NCI-H69 (cell line): ENCODE results near the gene PAPOLB.
"Not testable (repeated sequence)": the region's sequence is repeated elsewhere in the genome, so short reads cannot be mapped to it uniquely, and the experiment has no call there.

ENCODE experiments used
- DNase-seq: peaks from one replicate; lab custom pipeline; 2025; lab: John Stamatoyannopoulos, UW

The PAPOLB gene

DNA sequence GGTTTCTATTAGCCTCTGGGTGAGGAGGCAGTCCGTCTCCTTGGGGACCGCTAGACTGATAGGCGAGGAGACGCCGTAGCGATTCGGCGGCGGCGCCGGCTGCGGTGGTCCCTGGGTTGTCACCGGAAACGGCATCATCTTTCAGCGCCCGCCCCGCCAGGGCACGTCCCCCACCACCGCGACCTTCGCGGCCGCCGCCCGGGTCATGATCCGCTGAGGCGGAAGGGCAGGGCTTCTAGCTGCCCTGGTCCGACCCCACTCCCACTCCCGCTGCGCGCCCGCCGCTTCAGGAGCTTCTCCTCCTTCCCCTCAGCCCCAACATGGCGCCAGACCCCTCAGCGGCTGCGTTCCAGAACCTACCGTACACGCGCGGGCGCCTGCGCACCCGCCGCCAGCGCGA lies at the start of gene PAPOLB:
PAPOLB (minus strand) TSS at position 358 of the 400 bp plus-strand sequence; CDS start at position 138, 220 bp downstream.
- no peak for DNase-seq

DNA sequence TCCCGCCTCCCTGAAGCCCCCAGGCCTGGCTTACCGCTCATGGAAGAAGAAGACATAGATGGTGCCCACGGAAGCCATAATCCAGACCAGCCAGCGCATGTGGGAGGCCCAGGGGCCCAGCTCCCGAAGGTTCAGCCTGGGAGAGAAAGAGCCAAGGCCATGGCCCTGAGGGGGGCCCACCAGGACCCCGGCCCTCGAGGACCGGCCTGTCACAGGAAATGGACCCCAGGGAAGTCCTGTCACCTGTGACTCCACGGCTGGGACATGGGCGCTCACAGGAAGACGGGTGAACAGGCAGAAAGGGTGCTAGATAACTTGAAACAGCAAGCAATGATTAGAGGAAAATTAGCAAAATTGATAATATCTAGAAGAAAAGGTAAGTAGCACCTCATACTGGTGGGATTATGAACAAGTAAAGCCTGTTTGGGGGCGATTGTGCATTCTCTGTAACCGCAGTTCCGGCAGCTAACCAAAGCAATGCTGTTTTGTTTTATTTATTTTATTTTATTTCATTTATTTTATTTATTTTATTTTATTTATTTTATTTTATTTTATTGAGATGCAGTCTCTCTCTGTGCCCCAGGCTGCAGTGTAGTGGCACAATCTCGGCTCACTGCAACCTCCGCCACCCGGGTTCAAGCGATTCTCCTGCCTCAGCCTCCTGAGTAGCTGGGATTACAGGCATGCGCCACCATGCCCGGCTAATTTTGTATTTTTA lies 49.4 kb upstream of the PAPOLB start:
- no peak for DNase-seq

DNA sequence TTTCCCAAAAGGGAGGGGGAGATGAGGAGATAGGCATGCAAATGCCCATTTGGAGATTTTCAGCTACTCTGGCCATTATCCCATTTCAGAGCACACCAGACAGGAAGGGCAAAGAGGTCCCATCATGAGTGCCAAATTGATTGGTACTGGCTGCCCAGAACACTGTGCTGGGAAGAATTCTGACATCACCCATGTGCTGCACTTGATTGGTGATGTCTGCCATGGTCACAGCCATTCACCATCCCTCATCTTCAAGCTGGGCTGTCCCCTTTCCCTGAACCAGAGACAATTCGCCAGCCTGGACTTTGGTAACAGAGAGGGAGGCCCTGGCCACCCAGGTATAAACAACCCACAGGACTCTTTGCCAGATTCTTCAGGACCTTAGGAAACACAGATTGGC lies 44.9 kb upstream of the PAPOLB start:
- DNase-seq = no peak

DNA sequence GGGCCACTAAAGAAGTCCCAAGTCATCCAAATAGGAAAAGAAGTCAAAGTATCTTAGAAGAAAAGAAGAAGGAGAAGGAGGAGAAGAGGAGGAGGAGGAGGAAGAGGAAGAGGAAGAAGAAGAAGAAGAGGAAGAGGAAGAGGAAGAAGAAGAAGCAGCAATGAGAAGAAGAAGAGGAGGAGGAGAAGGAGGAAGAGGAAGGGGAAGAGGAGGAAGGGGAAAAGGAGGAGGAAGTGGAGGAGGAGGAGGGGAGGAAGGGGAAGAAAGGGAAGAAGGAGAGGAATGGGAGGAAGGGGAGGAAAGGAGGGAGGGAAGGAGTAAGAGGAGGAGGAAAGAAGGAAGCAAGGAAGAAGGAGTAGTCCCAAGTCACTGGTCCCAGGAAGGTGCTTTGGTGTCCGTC lies 43.3 kb upstream of the PAPOLB start:
- no peak for DNase-seq

DNA sequence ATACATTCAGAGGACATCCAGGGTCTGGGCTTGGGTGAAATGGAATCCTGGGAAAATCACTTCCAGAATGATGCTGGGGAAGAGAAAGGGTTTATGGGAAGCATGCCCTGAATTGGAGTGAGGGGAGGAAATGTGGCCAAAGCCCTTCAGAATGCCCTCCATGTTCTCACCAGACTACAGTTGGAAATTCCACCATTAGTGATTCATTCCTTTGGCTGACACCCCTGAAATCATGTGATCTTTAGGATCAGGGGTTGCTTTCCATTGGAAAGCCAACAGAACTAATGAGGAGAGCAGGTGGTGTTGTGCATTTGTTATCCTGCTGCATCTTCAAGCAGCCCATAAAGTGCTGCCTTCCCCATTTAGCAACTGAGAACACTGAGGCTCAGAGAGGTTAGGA lies 42.5 kb upstream of the PAPOLB start:
- DNase-seq = no peak

DNA sequence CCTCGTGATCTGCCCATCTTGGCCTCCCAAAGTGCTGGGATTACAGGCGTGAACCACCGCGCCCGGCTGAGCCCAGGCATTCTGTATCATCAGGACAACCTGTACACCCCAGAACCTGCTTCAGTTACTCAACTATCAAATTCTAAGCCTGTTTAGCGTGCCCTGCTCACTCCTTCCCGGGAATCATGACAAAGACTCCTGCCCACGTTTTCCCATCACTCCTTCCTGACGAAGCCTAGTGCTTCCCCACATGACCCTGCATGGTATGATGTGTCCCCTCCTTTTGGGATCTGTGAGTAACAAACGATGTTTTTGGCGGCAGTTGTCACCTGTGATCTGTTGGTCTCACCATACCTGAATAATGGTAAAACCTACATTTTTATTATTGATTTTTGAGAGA lies 33.9 kb upstream of the PAPOLB start:
- DNase-seq = no peak

DNA sequence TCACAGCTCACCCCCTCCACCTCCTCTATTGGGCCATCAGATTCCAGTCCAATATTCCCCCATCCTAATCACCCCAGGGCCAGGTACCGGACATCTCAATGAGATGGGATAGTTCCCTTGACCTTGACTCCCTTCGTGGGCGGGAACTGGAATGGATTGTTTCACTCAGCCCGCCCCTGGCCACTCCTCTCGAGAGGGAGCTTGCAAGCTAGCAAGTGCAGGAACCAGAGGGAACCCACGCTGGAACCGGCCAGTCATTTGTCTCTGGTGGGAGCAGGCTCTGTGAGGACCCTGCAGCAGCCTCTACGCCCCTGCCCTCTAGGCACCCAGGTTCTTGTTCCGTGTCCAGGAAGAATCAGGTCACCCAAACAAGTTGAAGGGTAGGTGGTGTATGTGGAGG lies 32.7 kb upstream of the PAPOLB start:
- DNase-seq = no peak

DNA sequence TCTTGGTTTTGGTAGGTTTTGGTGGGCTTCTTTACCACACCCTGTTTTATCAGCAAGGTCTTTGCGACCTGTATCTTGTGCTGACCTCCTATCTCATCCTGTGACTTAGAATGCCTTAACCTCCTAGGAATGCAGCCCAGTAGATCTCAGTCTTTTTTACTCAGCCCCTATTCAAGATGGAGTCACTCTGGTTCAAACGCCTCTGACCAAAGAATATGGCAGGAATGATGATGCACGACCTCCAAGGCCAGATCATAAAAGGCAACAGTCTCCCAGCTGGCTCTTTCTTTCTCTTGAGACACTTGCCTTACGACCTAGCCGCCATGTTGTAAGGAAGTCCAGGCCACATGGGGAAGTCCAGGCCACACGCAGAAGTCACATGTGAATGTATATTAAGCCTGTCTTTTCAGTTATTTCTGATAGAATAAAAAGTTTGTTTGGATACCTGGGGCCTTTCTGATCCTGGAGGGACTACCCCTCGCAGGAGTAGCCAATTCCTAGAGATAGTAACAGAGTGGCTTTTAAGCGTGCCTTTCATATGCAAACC lies 32.2 kb upstream of the PAPOLB start:
- no peak for DNase-seq

DNA sequence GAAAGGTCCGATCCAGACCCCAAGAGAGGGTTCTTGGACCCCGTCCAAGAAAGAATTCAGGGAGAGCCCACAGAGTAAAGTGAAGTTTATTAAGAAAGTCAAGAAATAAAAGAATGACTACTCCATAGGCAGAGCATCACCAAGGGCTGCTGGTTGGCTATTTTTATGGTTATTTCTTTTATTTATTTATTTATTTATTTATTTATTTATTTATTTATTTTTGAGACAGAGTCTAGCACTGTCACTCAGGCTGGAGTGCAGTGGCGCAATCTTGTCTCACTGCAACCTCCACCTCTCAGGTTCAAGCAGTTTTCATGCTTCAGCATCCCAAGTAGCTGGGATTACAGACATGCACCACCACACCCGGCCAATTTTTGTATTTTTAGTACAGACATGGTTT lies 31.4 kb upstream of the PAPOLB start:
- not testable (repeated sequence) for DNase-seq

DNA sequence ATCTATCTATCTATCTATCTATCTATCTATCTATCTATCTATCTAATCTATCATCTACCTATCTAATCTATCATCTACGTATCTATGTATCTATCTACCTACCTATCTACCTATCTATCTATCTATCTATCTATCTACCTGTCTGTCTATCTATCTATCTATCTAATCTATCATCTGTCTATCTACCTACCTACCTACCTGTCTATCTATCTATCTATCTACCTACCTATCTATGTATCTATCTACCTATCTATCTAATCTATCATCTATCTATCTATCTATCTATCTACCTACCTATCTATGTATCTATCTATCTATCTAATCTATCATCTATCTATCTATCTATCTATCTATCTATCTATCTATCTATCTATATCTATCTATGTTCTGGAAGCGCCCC lies 29.7 kb upstream of the PAPOLB start:
- not testable (repeated sequence) for DNase-seq

DNA sequence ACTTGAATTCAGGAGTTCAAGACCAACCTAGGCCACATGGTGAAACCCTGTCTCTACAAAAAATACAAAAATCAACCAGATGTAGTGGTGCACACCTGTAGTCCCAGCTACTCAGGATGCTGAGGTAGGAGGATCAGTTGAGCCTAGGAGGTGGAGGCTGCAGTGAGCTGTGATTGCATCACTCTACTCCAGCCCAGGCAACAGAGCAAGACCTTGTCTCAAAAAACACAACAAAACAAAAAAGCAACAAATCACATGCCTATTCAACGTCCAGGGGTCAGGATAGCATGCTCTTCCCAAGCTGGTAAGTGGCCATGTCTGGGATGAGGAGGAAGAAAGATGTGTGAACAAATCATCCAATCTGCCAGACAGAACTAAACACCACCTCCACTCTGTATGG lies 27.9 kb upstream of the PAPOLB start:
- DNase-seq = no peak

DNA sequence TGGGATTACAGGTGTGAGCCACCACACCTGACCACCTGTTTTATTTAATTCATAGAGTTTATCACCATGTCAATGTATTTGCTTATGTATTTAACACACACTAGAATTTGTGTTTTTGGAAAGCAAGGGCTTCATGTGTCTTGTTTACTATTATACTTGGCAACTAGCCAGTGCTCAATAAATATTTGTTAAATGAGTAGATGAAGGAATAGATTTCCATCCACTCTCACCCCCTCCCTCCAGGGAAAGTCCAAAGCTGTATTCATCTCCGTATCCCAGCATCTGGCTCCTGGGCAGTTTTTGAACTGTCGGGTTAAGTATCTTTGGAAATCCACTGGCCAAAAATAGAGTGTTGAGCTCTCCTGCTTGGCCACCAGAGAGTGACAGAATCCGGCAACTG lies 26.3 kb upstream of the PAPOLB start:
- peak; percentile 47 for DNase-seq

DNA sequence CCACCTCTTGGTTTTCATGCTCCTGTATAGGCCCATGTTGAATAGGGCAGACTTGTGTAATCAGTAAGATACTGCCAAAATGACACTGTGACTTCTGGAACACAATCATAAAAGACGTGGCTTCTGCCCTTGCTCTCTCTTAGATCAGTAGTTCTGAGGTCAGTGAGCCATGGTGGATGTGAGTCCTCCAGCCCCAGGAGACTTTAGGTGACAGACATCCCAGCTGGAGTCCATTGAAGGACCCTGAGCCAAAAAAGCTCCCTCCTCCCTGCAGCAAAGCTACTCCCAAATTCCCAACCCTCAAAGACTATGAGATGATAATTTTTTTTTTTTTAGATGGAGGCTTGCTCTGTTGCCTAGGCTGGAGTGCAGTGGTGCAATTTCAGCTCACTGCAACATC lies 24.8 kb upstream of the PAPOLB start:
- no peak for DNase-seq

DNA sequence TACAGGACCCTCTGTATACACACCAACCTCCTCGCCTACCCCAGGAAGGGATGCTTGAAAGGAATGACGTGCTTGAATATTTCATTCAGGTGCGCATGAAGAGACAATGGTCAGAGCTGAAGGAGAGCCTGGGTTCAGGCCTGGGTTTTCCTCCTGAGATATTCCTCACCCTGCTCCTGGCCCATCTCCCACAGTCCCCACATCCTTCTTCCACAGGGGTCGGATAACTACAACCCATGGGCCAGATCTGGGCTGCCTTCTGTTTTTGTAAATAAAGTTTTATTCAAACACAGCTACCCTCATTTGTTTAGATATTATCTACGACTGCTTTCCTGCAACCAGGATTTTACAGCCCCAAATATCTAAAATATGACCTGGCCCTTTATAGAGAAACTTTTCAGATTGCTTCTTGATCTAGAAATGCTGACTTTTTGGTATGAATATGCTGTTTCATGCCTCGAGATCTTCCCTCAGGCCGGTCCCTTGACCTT lies 23.5 kb upstream of the PAPOLB start:
- DNase-seq = no peak

DNA sequence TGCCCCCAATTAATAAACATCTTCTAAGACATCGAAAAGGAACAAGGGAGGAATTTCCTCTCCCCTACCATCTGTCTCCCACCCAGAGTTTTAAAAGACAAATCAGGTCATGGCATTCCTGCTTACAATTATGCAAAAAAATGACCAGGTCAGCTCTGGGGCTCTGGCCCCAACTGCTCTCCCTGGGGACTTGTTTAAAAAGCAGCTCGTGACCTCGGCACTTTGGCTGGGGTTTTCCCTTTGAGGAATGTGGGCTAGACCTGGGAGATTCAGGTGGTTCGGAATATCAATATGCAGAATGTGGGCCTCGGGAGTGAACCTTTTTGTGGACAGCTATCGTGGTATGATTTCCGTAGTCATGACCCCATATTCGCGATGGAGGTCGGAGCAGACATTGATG lies 22.3 kb upstream of the PAPOLB start:
- peak; percentile 35 for DNase-seq

DNA sequence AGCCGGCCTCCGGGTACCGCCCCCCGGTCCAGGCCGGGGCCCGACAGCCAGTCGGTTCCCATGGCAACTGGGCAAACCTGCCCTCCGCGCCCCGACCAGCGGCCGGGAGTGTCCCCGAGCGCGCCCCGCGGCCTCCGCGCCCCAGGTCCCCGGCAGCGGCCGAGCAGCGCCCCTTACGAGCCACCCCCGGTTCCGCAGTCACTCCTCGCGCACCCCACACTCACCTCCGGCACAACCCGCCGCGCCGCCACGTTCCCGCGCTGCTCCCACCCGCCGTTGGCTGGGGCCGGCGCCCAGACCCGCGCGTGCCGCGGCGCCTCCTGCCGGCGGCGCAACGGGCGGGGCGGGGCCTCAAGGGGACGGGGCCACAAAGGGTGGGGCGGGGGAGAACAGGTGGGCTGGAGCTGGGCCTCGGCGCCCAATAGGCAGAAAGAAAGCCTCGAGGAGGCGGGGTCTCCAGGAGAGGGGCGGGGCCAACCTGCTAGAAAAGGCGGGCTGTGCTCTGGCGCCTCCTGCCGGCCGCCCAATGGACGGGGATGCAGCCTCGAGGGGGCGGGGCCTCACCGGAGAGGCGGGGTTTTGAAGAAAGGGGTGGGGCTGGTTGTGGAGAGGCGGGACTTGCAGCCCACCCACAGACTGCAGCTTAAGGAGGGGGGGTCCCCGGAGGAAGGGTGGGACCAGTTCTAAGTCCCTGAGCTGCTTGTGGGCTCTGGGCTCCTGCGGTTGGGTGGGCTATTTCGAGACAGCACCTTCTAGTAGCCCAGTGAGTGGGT lies 21.7 kb upstream of the PAPOLB start, which contains the start of gene RADIL:
RADIL (minus strand) TSS at position 345 of the 773 bp plus-strand sequence. CDS start 5,577 bp downstream, outside the sequence.
- peak; percentile 98 for DNase-seq

DNA sequence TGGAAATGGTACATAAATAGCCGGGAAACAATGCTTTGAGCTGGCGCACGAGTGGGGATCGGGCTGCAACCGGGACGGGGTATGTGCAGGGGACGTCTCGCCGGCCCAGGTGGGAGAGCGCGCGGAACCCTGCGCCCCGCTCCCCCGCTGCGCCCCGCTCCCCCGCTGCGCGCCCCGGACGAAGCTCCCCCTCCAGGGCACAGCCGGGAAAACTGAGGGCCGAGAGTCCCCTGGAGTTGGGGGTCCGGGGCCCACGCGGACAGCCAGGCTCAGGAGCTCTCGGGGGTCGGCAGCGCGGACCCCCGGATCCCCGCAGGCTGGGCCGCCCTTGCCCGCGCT lies 21.2 kb upstream of the PAPOLB start:
- no peak for DNase-seq

DNA sequence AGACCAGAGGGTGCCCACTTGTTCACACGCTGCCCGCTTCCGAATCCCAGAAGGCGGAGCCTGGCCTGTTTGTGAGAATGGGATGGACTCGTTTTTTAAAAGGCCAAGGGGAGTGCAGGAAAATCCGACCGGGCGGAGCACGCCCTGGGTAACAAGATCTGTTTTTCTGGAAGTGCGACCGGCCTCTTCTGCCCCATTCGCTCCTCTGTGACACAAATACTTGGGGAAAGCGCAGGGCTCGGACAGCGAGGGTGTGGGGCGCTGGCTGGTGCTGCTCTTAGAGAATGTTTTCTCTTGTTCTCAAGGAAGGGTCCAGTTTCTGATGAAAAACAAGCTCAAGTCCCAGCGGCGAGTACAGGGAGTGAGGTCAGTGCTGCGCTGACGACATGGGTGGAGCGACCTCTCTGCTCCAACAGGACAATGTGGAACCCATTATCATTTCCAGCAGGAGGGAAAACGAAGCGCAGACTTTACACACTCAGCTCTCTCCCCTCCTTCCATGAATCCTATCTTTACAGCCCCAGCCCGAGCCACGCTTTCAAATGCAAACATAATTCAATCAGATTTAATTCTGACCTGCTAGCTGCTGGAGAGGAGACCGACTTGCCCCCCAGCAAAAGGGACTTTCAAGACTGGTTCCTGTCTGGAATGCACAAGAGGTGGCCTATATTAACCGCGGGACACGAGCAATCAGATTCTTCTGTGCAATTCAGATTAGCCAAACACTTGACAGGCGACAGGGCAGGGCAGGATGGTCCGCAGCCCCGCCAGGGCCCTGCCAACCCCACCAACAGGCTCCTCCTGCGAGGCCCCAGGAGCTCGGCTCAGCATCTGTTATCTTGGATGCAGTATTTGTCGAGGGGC lies 20.6 kb upstream of the PAPOLB start:
- peak; percentile 69 for DNase-seq

DNA sequence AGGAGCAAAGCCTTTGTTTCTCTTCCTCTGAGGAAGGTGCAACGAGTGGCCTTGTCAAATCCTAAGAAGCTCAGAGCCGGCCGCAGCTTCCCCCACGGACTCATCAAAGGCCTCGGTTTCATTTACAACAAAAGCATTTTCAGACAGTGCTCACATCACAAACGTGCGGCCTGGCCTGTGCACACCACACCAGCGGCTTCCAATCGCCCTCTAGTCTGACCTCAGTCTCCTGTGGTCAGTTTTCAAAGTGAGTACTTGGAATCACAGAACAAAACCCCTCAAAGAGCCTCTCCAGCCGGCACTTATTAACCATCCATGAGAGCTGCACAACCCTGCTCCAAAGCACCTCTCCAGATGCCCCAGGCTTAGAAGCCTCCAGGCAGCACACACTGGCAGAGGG lies 18.4 kb upstream of the PAPOLB start:
- no peak for DNase-seq

DNA sequence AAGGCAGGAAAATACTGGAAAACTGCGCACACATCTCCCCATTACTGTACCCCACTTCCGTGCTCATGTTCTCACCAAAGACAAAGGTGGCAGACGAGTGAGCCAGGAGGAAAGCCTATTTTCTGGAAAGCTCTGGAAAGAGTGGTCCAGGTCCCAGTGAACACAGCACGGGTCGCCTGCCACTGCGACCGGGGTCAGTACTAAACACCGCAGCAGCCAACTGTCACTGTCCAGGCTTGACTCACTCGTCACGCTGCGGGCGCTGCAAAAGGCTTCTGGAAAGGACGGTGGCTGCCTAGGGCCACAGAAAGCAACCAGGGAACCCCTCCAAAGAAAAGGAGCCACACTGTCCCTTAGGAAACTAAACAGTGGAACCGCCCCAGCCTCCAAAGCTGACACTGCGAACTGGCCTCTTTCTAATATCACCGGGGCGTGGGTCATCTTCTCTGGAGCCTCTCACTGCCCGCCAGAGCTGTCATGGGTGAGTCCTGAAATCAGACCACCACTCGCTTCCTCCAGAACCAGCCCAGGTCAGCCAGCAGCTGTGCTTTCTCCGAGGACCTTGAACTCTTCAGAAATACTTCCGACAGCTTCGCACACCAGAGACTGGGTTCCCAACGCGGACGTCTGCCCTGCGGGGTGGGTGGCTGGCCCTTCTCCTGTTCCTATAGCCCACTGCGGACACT lies 17.7 kb upstream of the PAPOLB start:
- no peak for DNase-seq
